Mesendoderm (in vitro differentiated cells): ENCODE data around the gene IFT57.
A peak's percentile ranks its signal among the peaks of the same experiment; 100 is the strongest.

Experiments used
- DNase-seq: peaks from one replicate; pipeline ENCODE4 v3.0.0; 2013
- H2AK5ac ChIP-seq: 2 replicates; pipeline ENCODE4 v1.6.1; 2013; ENCODE audit warnings: low read length, inconsistent platforms
- H2BK120ac ChIP-seq: 2 replicates; pipeline ENCODE4 v1.6.1; 2013; ENCODE audit warnings: low read depth, mild to moderate bottlenecking, low read length, moderate library complexity, mixed read lengths
- H2BK15ac ChIP-seq: replicated peaks from 2 replicates; pipeline ENCODE4 v1.6.1; 2013; ENCODE audit warnings: low read depth, mild to moderate bottlenecking, moderate library complexity
- H2BK5ac ChIP-seq: 2 replicates; pipeline ENCODE4 v1.6.1; 2013; ENCODE audit warnings: low read length, inconsistent platforms
- H3K18ac ChIP-seq: 2 replicates; pipeline ENCODE4 v1.6.1; 2013; ENCODE audit warnings: mild to moderate bottlenecking, low read length, mixed read lengths
- H3K23ac ChIP-seq: one replicate; pipeline ENCODE4 v1.6.1; 2013; ENCODE audit warnings: low read length
- H3K27ac ChIP-seq: 2 replicates; pipeline ENCODE4 v1.5.1; 2013; ENCODE audit warnings: low read depth, mild to moderate bottlenecking, inconsistent platforms, low read length, moderate library complexity
- H3K27me3 ChIP-seq: 2 replicates; pipeline ENCODE4 v1.6.1; 2013; ENCODE audit warnings: low read length, control low read depth, mild to moderate bottlenecking, inconsistent platforms; ENCODE audit not compliant: insufficient read depth, poor library complexity
- H3K36me3 ChIP-seq: 2 replicates; pipeline ENCODE4 v1.6.1; 2013; ENCODE audit warnings: low read length, inconsistent platforms; ENCODE audit not compliant: control insufficient read depth, insufficient read depth
- H3K4ac ChIP-seq: one replicate; pipeline ENCODE4 v1.6.1; 2013; ENCODE audit warnings: low read depth, mild to moderate bottlenecking, low read length, moderate library complexity
- H3K4me1 ChIP-seq: 2 replicates; pipeline ENCODE4 v1.6.1; 2013; ENCODE audit warnings: low read depth, low read length, inconsistent platforms; ENCODE audit not compliant: control insufficient read depth
- H3K4me2 ChIP-seq: 2 replicates; pipeline ENCODE4 v1.6.1; 2013; ENCODE audit warnings: low read length
- H3K4me3 ChIP-seq: 2 replicates; pipeline ENCODE4 v1.5.1; 2013; ENCODE audit warnings: mild to moderate bottlenecking, low read length
- H3K56ac ChIP-seq: one replicate; pipeline ENCODE4 v1.6.1; 2013; ENCODE audit warnings: low read length
- H3K79me1 ChIP-seq: 2 replicates; pipeline ENCODE4 v1.6.1; 2013; ENCODE audit warnings: low read length, inconsistent platforms
- H3K79me2 ChIP-seq: 2 replicates; pipeline ENCODE4 v1.6.1; 2013; ENCODE audit warnings: mild to moderate bottlenecking, low read length; ENCODE audit not compliant: control insufficient read depth, insufficient read depth
- H3K9ac ChIP-seq: 2 replicates; pipeline ENCODE4 v1.6.1; 2013; ENCODE audit warnings: low read length, inconsistent platforms
- H4K5ac ChIP-seq: one replicate; pipeline ENCODE4 v1.6.1; 2013; ENCODE audit warnings: low read length
- H4K8ac ChIP-seq: one replicate; pipeline ENCODE4 v1.6.1; 2013; ENCODE audit warnings: low read depth, mild to moderate bottlenecking, control low read depth, low read length, moderate library complexity
- WGBS: extraction: QIAGEN DNeasy Blood & Tissue Kit; methylation state at CpG from one replicate; pipeline ENCODE4 v1.1.7; 2013; ENCODE audit warnings: low lambda C conversion rate, missing lambda C conversion rate; ENCODE audit not compliant: insufficient coverage; ENCODE audit errors: extremely low coverage; 5-methylcytosine and 5-hydroxymethylcytosine counted together

IFT57 gene

GRCh38 chr3:108124337-108125152, 97.7 kb downstream of the IFT57 start:
- DNase-seq, result peak; percentile 60
- H2BK120ac ChIP-seq, result no peak overlapping the region
- H3K27ac ChIP-seq, result no peak overlapping the region
- no peaks in the 10 kb centered on the region for H3K79me2 ChIP-seq
- no CpG with 5 or more reads among the region's 10 CpGs for WGBS
- no peak overlapping the region for H3K4ac ChIP-seq
- no peaks in the 10 kb centered on the region for H3K36me3 ChIP-seq
- no peak overlapping the region for H3K4me3 ChIP-seq
- H3K79me1 ChIP-seq, result no peaks in the 10 kb centered on the region
- no peak overlapping the region for H2BK5ac ChIP-seq
- H4K5ac ChIP-seq, result no peak overlapping the region
- H3K9ac ChIP-seq, result no peak overlapping the region
- H3K23ac ChIP-seq, result no peak overlapping the region
- no peak overlapping the region for H3K4me2 ChIP-seq
- no peak overlapping the region for H4K8ac ChIP-seq
- no peak overlapping the region for H3K56ac ChIP-seq
- no peaks in the 10 kb centered on the region for H3K27me3 ChIP-seq
- H3K4me1 ChIP-seq, result no peaks in the 10 kb centered on the region
- no peak overlapping the region for H2AK5ac ChIP-seq
- no peak overlapping the region for H3K18ac ChIP-seq
- H2BK15ac ChIP-seq, result no peak overlapping the region

DNA sequence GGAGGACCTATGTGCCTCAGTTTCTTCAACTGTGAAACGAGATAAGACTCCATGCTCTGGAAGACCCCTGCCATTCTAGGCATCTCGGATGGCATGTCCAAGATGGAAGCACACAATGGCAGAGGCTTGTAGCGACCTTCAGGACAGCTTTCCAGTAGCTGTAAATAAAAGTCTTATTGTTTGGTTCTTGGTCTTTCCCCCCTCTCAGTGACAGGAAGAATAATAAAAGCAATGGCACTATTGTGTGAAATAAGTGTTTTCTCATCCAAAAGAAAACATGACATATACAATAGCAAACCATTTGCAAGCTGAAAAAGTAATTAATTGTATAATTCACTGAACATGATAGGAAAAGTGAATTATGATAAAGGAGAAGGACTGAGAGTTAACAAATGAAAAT, 98.9 kb downstream of the IFT57 start:
- no peak overlapping the region for H4K5ac ChIP-seq
- DNase-seq, result no peak
- H2BK5ac ChIP-seq, result no peak overlapping the region
- no peak overlapping the region for H2BK15ac ChIP-seq
- no peak overlapping the region for H3K4me2 ChIP-seq
- H4K8ac ChIP-seq, result no peak overlapping the region
- no CpG with 5 or more reads among the region's 3 CpGs for WGBS
- no peak overlapping the region for H3K27ac ChIP-seq
- no peaks in the 10 kb centered on the region for H3K79me2 ChIP-seq
- H3K4me1 ChIP-seq, result no peaks in the 10 kb centered on the region
- no peak overlapping the region for H3K18ac ChIP-seq
- H3K27me3 ChIP-seq, result no peaks in the 10 kb centered on the region
- no peaks in the 10 kb centered on the region for H3K36me3 ChIP-seq
- H3K4me3 ChIP-seq, result no peak overlapping the region
- H3K9ac ChIP-seq, result no peak overlapping the region
- H3K23ac ChIP-seq, result no peak overlapping the region
- no peak overlapping the region for H3K4ac ChIP-seq
- H2BK120ac ChIP-seq, result no peak overlapping the region
- no peaks in the 10 kb centered on the region for H3K79me1 ChIP-seq
- no peak overlapping the region for H3K56ac ChIP-seq
- no peak overlapping the region for H2AK5ac ChIP-seq

GRCh38 chr3:108122276-108122675, 99.9 kb downstream of the IFT57 start:
- H3K4me1 ChIP-seq, result no peaks in the 10 kb centered on the region
- H3K79me1 ChIP-seq, result no peaks in the 10 kb centered on the region
- no peak overlapping the region for H3K27ac ChIP-seq
- no peaks in the 10 kb centered on the region for H3K36me3 ChIP-seq
- H3K4ac ChIP-seq, result no peak overlapping the region
- no peaks in the 10 kb centered on the region for H3K79me2 ChIP-seq
- no peak overlapping the region for H2AK5ac ChIP-seq
- no peak for DNase-seq
- no peak overlapping the region for H2BK120ac ChIP-seq
- H3K18ac ChIP-seq, result no peak overlapping the region
- H3K9ac ChIP-seq, result no peak overlapping the region
- H3K23ac ChIP-seq, result no peak overlapping the region
- H4K8ac ChIP-seq, result no peak overlapping the region
- H3K27me3 ChIP-seq, result no peaks in the 10 kb centered on the region
- WGBS, result no CpG with 5 or more reads among the region's 3 CpGs
- no peak overlapping the region for H3K56ac ChIP-seq
- no peak overlapping the region for H3K4me3 ChIP-seq
- no peak overlapping the region for H4K5ac ChIP-seq
- no peak overlapping the region for H2BK15ac ChIP-seq
- no peak overlapping the region for H3K4me2 ChIP-seq
- H2BK5ac ChIP-seq, result no peak overlapping the region

DNA sequence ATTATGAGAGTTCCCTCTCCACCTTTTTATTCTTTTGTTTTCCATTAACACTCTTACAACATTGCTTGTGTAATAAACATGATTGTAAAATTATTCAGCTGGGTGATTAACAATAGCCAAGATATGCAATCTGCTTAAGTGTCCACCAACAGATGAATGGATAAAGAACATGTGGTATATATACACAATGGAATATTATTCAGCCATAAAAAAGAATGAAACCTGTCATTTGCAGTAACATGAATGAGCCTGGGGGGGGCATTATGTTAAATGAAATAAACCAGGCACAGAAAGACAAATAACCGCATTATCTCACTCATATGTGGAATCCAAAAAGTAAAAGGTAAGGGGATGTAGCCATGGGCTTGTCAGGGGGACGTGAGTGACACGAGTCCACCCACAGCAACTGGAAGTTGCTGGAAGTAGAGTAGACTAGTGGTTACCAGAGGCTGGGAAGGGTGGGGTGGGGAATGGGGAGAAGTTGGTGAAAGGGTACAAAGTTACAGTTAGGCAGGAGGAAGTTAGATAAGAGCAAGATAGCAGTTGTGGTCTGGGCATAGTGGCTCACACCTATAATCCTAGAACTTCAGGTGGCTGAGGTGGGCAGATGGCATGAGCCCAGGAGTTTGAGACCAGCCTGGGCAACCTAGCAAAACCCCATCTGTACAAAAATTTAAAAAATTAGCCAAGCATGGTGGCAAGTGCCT, 102.7 kb downstream of the IFT57 start:
- no peak overlapping the region for H3K4me3 ChIP-seq
- H3K36me3 ChIP-seq, result no peaks in the 10 kb centered on the region
- no peak overlapping the region for H3K4me2 ChIP-seq
- no peak overlapping the region for H3K27ac ChIP-seq
- no peak overlapping the region for H2BK120ac ChIP-seq
- H3K27me3 ChIP-seq, result no peaks in the 10 kb centered on the region
- H3K9ac ChIP-seq, result no peak overlapping the region
- no peak overlapping the region for H4K8ac ChIP-seq
- no peak overlapping the region for H3K18ac ChIP-seq
- H3K79me2 ChIP-seq, result no peaks in the 10 kb centered on the region
- DNase-seq, result no peak
- H2AK5ac ChIP-seq, result no peak overlapping the region
- H3K4me1 ChIP-seq, result no peaks in the 10 kb centered on the region
- no peak overlapping the region for H2BK5ac ChIP-seq
- H3K79me1 ChIP-seq, result no peaks in the 10 kb centered on the region
- no peak overlapping the region for H3K56ac ChIP-seq
- no peak overlapping the region for H3K23ac ChIP-seq
- no peak overlapping the region for H2BK15ac ChIP-seq
- H3K4ac ChIP-seq, result no peak overlapping the region
- no CpG with 5 or more reads among the region's 3 CpGs for WGBS
- no peak overlapping the region for H4K5ac ChIP-seq

DNA sequence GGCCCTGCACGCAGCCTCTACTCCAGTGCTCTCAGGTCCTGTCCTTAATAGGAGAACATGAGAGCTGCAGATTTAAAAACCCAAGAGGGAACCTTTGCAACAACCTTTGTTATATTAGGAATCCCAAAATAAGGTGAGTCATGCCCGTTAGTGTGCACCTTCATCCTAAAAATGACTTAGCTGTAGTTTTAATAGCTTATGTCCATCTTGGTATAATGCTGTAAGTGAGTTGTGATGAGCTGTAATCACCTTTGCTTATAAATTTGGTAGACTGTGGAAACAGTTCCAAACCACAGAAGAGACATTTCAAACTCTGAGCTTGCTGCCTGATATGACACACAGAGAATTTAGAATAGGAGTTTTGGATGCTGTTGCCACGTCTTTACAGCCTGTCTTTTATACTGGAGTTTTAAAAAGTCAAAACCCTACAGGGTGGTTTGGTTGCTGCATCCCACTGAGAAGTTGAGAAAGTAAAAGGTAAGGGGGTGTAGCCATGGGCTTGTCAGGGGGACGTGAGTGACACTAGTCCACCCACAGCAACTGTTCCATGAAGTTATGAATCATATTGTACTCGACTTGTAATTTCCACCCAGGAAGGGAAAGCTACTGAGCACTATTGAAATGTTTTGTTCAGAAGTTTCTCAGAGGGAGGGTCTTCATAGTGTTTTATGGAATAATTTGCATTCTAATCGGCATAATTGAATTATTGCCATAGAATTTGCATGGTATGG, 104.0 kb downstream of the IFT57 start:
- H3K4me3 ChIP-seq, result no peak overlapping the region
- H3K4ac ChIP-seq, result no peak overlapping the region
- no peak overlapping the region for H3K9ac ChIP-seq
- H2BK5ac ChIP-seq, result no peak overlapping the region
- WGBS, result no CpG with 5 or more reads among the region's 6 CpGs
- H3K4me2 ChIP-seq, result no peak overlapping the region
- H3K27me3 ChIP-seq, result no peaks in the 10 kb centered on the region
- no peak overlapping the region for H4K5ac ChIP-seq
- H3K79me2 ChIP-seq, result no peaks in the 10 kb centered on the region
- no peak overlapping the region for H3K18ac ChIP-seq
- H3K23ac ChIP-seq, result no peak overlapping the region
- H2BK15ac ChIP-seq, result no peak overlapping the region
- H3K36me3 ChIP-seq, result no peaks in the 10 kb centered on the region
- H4K8ac ChIP-seq, result no peak overlapping the region
- no peak overlapping the region for H3K27ac ChIP-seq
- no peak overlapping the region for H3K56ac ChIP-seq
- no peak overlapping the region for H2AK5ac ChIP-seq
- H2BK120ac ChIP-seq, result no peak overlapping the region
- no peaks in the 10 kb centered on the region for H3K4me1 ChIP-seq
- H3K79me1 ChIP-seq, result no peaks in the 10 kb centered on the region
- no peak for DNase-seq
